ENCODE results near the gene UBTF.

Gene UBTF

DNA sequence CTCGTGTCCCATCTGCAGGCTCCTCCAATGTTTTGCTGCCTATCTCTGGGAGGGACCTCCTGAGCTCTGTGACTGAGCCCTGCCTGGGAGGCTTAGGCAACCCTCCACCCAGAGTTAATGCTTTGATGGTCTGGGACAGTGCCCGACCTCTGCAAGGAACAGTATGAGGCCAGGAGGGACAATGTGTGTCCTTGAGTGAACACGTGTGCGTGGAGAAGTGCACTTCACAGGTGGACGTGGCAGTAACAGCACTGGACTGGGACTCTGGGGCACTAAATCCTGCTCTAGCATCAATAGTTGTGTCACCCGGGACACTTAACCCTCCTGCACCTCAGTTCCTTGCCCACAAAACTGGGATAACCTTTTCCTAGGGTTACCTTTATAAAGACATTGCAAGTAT is 4.6 kb downstream of the UBTF start:
- Histone ChIP-seq H3K36me3 (ENCODE audit: control insufficient read depth in 4 of 4, insufficient read depth in 4 of 4, low read length in 3 of 4) (peaks cover 28 to 69% (median 48%) of the 10 kb centered on the region in 4 experiments), H3K4me3 (ENCODE audit: control insufficient read depth in 1 of 7, extremely low read depth in 1 of 7, insufficient read depth in 4 of 7, low read depth in 2 of 7, low read length in 6 of 7) (no peak overlapping the region), H3K27me3 (replicated peaks in 2 of 5; ENCODE audit: control insufficient read depth in 4 of 5, insufficient read depth in 5 of 5, low read length in 4 of 5) (no peaks in the 10 kb centered on the region), H3K4me1 (ENCODE audit: control extremely low read depth in 1 of 4, control insufficient read depth in 4 of 4, insufficient read depth in 4 of 4, low read length in 3 of 4) (peaks cover 15 to 37% (median 31%) of the 10 kb centered on the region in 4 experiments), H3K27ac (ENCODE audit: insufficient read depth in 1 of 2, low read depth in 1 of 2, low read length in 2 of 2, poor library complexity in 1 of 2, severe bottlenecking in 2 of 2) (no peak overlapping the region), H3K9me3 (ENCODE audit: control extremely low read depth in 1 of 5, control insufficient read depth in 4 of 5, insufficient read depth in 2 of 5, low read depth in 1 of 5, low read length in 4 of 5) (no peaks in the 10 kb centered on the region)
- no peak for DNase-seq
- 99% methylated on average over 5 of the region's 6 CpGs for WGBS (ENCODE audit: insufficient coverage)
- ChIA-PET CTCF (interaction anchor here (1.0 to 8.8 kb wide), 3 partner anchors 9 to 137 kb away, joined by 3 to 84 read pairs (median 7); no protein-coding TSS in a partner anchor), POLR2A (no interaction called here)

DNA sequence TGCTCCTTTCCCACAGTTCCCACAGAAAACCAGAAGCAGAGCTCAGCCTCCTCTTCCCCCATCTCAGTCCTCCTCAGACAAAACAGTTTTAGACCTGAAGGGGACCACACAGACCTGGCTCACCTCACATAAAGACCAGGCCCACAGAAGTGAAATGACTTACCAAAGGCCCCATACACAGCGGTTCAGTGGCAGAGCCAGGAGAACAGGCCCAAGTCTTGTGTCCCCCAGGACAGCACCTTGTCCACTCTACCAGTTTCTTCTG is 5.3 kb downstream of the UBTF start:
- 100% methylated on average over 1 of the region's 1 CpG for WGBS (ENCODE audit: insufficient coverage)

DNA sequence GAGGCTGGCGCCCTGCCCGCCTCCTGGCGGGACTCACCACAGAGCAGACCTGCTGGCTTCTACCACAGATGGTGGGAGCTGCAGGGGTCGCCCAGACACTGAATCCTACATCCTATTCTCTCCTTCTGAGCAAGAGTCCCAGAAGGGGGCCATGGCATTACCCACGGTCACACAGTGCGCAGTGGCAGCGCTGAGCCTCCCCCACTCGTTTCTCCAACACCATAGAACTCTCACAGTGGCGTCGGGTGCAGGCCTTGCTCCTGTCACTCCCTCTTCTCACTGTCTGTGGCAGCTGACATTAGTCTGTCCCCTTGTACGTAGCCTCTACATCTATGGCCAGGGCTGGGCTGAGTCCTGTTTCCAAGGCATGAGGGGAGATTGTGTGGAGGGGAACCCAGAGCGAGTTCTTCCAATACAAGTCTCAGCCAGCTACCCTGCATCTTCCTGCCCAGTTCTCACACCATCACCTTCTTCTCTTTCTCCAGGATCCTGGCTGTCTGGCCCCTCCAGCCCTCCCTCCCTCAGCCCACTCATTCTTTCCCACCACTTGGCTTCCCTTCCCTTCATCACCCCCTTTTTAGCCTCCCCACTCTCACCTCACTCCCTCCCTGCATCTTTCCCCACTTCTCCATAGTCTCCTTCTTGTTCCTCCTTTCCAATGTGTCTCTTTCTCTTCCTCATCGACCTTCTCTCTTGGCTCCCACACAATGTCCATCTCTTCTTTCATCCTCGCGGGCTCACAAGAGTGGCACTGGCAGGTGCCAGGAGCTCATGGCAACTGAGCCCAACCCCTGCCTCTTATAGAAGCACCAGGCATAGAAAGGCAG is 5.9 kb downstream of the UBTF start:
- Histone ChIP-seq H3K27me3 (replicated peaks in 2 of 5; ENCODE audit: control insufficient read depth in 4 of 5, insufficient read depth in 5 of 5, low read length in 4 of 5) (no peaks in the 10 kb centered on the region), H3K4me3 (ENCODE audit: control insufficient read depth in 1 of 7, extremely low read depth in 1 of 7, insufficient read depth in 4 of 7, low read depth in 2 of 7, low read length in 6 of 7) (no peak overlapping the region), H3K27ac (ENCODE audit: insufficient read depth in 1 of 2, low read depth in 1 of 2, low read length in 2 of 2, poor library complexity in 1 of 2, severe bottlenecking in 2 of 2) (no peak overlapping the region), H3K4me1 (ENCODE audit: control extremely low read depth in 1 of 4, control insufficient read depth in 4 of 4, insufficient read depth in 4 of 4, low read length in 3 of 4) (peaks cover 15 to 39% (median 31%) of the 10 kb centered on the region in 4 experiments), H3K36me3 (ENCODE audit: control insufficient read depth in 4 of 4, insufficient read depth in 4 of 4, low read length in 3 of 4) (peaks cover 29 to 82% (median 59%) of the 10 kb centered on the region in 4 experiments), H3K9me3 (ENCODE audit: control extremely low read depth in 1 of 5, control insufficient read depth in 4 of 5, insufficient read depth in 2 of 5, low read depth in 1 of 5, low read length in 4 of 5) (no peaks in the 10 kb centered on the region)
- ChIA-PET CTCF (interaction anchor here (0.7 to 8.8 kb wide), 7 partner anchors 8 to 149 kb away, joined by 3 to 84 read pairs (median 4); partner anchors contain the start of gene FAM171A2), POLR2A (no interaction called here)
- WGBS (ENCODE audit: insufficient coverage) = 89% methylated on average over 13 of the region's 15 CpGs
- no peak for DNase-seq

More for the DNA sequence above, 5.3 kb downstream of the UBTF start:
- ChIA-PET CTCF (interaction anchor here (0.7 to 8.8 kb wide), 7 partner anchors 8 to 149 kb away, joined by 3 to 84 read pairs (median 4); partner anchors contain the start of gene FAM171A2), POLR2A (no interaction called here)
- Histone ChIP-seq H3K9me3 (ENCODE audit: control extremely low read depth in 1 of 5, control insufficient read depth in 4 of 5, insufficient read depth in 2 of 5, low read depth in 1 of 5, low read length in 4 of 5) (no peaks in the 10 kb centered on the region), H3K36me3 (ENCODE audit: control insufficient read depth in 4 of 4, insufficient read depth in 4 of 4, low read length in 3 of 4) (peaks cover 28 to 77% (median 55%) of the 10 kb centered on the region in 4 experiments), H3K4me1 (ENCODE audit: control extremely low read depth in 1 of 4, control insufficient read depth in 4 of 4, insufficient read depth in 4 of 4, low read length in 3 of 4) (peaks cover 15 to 39% (median 31%) of the 10 kb centered on the region in 4 experiments), H3K27me3 (replicated peaks in 2 of 5; ENCODE audit: control insufficient read depth in 4 of 5, insufficient read depth in 5 of 5, low read length in 4 of 5) (no peaks in the 10 kb centered on the region), H3K4me3 (ENCODE audit: control insufficient read depth in 1 of 7, extremely low read depth in 1 of 7, insufficient read depth in 4 of 7, low read depth in 2 of 7, low read length in 6 of 7) (no peak overlapping the region), H3K27ac (ENCODE audit: insufficient read depth in 1 of 2, low read depth in 1 of 2, low read length in 2 of 2, poor library complexity in 1 of 2, severe bottlenecking in 2 of 2) (no peak overlapping the region)
- DNase-seq = no peak

DNA sequence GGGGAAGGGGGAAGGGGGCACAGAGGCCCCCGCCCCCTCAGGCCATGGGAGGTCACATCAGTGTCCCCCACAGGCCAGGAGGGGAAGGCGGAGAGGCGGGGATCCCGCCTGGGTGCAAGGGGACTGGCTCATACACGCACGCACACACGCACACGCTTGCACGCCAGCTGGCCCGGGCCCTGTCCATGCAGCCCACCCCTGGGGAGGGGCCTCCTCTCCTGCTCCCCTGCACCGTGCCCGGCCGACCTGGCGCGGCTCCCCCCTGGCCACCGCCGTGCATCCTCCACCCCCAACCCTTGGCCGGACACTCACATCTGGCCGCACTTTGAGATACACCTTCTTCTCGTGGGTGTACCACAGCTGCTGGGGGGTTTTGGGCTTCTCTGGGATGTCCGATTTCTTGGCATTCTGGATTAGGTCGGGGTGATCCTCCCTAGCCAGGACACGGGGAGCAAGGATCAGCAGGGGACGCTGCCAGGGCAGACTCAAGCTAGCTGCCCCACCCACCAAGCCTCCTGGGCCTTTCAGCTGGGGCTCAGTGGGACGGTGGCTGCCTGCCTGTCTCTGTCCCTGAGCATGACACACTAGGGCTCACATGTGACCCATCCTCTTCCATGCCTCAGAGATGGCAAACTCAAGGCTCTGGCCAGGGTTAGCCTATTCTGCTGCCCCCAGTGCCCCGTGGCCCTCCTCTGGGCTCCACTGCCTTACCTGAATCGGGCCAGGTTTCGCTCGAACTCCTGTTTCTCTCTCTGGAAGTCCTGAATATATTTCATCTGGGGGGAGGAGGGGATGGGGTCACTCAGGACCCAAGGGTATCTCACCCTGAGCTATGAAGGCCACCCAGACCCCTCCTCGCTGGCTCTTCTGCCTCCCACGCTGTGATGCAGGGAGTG is 6.7 kb downstream of the UBTF start:
- DNase-seq = no peak
- POLR2A ChIA-PET = no interaction called here
- no peak overlapping the region for H3K4me3 ChIP-seq (ENCODE audit: control insufficient read depth in 1 of 7, extremely low read depth in 1 of 7, insufficient read depth in 4 of 7, low read depth in 2 of 7, low read length in 6 of 7)
- H3K9me3 ChIP-seq (ENCODE audit: control extremely low read depth in 1 of 5, control insufficient read depth in 4 of 5, insufficient read depth in 2 of 5, low read depth in 1 of 5, low read length in 4 of 5) = no peaks in the 10 kb centered on the region
- no peak overlapping the region for H3K27ac ChIP-seq (ENCODE audit: insufficient read depth in 1 of 2, low read depth in 1 of 2, low read length in 2 of 2, poor library complexity in 1 of 2, severe bottlenecking in 2 of 2)
- H3K36me3 ChIP-seq (ENCODE audit: control insufficient read depth in 4 of 4, insufficient read depth in 4 of 4, low read length in 3 of 4) = peaks cover 30 to 87% (median 66%) of the 10 kb centered on the region in 4 experiments
- 95% methylated on average over 20 of the region's 31 CpGs for WGBS (ENCODE audit: insufficient coverage)
- H3K27me3 ChIP-seq (replicated peaks in 2 of 5; ENCODE audit: control insufficient read depth in 4 of 5, insufficient read depth in 5 of 5, low read length in 4 of 5) = no peaks in the 10 kb centered on the region
- CTCF ChIA-PET = interaction anchor here (0.6 to 8.8 kb wide), 6 partner anchors 9 to 403 kb away, joined by 3 to 84 read pairs (median 12); partner anchors contain the start of gene FAM171A2
- peaks cover 12 to 34% (median 27%) of the 10 kb centered on the region in 4 experiments for H3K4me1 ChIP-seq (ENCODE audit: control extremely low read depth in 1 of 4, control insufficient read depth in 4 of 4, insufficient read depth in 4 of 4, low read length in 3 of 4)

DNA sequence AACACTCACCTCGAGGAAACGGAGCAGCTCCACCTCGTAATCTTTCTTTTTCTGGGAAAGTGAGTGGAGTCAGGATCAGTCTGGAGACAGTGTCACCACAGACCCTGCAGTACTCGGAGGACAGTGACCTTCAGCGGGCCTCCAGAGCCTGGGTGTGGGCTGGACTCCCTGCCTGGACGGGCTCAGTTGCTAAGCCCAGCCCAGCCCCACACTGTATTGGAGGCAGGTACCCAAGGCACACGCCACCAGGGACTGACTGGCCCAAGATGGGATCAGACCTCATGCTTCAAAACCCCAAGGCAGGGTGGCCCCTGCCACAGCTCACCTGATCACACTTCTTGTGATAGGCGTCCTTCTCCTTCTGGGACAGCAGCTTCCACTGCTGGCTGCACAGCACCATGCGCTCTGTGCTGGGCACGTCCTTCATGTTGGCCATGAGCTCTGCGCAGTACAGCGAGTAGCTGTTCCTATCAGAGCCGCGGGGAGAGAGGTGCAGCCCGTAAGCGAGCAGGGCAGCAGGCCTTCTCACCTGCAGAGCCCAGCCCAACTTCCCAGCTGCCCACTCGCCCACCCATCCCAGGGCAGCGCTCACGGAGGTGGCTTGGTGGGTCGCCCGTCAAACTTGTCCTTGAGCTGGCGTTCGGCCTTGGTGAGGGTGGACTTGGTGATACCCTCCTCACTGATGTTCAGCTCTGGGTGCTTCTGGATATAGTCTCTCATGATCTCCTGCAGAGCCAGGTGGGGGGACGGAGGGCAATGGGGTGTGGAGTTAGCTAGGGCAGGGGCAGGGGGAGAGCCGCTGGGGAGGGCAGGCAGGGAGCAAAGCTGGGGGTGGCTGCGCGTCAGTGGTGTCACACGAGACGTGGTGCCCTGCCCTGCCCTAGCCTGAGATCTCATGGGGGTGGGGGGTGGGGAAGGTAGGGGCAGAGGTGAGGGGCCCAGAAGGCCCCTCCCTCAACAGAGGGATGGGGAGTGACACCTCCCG is 7.9 kb downstream of the UBTF start:
- no peak for DNase-seq
- H3K27ac ChIP-seq (ENCODE audit: insufficient read depth in 1 of 2, low read depth in 1 of 2, low read length in 2 of 2, poor library complexity in 1 of 2, severe bottlenecking in 2 of 2) = no peak overlapping the region

More for the DNA sequence above, 7.9 kb downstream of the UBTF start:
- H3K4me3 ChIP-seq (ENCODE audit: control insufficient read depth in 1 of 7, extremely low read depth in 1 of 7, insufficient read depth in 4 of 7, low read depth in 2 of 7, low read length in 6 of 7) = no peak overlapping the region
- CTCF ChIA-PET = interaction anchor here (0.6 to 8.8 kb wide), 15 partner anchors 8 to 404 kb away, joined by 3 to 84 read pairs (median 14); partner anchors contain the start of genes GRN, SLC25A39 and UBTF
- H3K9me3 ChIP-seq (ENCODE audit: control extremely low read depth in 1 of 5, control insufficient read depth in 4 of 5, insufficient read depth in 2 of 5, low read depth in 1 of 5, low read length in 4 of 5) = no peaks in the 10 kb centered on the region
- peaks cover 0 to 22% (median 15%) of the 10 kb centered on the region in 4 experiments for H3K4me1 ChIP-seq (ENCODE audit: control extremely low read depth in 1 of 4, control insufficient read depth in 4 of 4, insufficient read depth in 4 of 4, low read length in 3 of 4)
- peaks cover 32 to 90% (median 73%) of the 10 kb centered on the region in 4 experiments for H3K36me3 ChIP-seq (ENCODE audit: control insufficient read depth in 4 of 4, insufficient read depth in 4 of 4, low read length in 3 of 4)
- POLR2A ChIA-PET = interaction anchor here (1.4 kb wide), 1 partner anchor 8 kb away, joined by 7 read pairs; the partner anchor contains the start of gene UBTF
- 96% methylated on average over 20 of the region's 30 CpGs for WGBS (ENCODE audit: insufficient coverage)
- H3K27me3 ChIP-seq (replicated peaks in 2 of 5; ENCODE audit: control insufficient read depth in 4 of 5, insufficient read depth in 5 of 5, low read length in 4 of 5) = no peaks in the 10 kb centered on the region

Data from common myeloid progenitor, CD34-positive (primary cell).